HG02610 (cell line): ENCODE data around the gene GIMAP1.

Source experiments
- ATAC-seq: cut with Tn5 transposase; IDR thresholded peaks from one replicate; pipeline ENCODE4 v1.9.1; 2021; ENCODE audit warnings: mild to moderate bottlenecking, moderate library complexity; ENCODE audit not compliant: unreplicated experiment

Gene GIMAP1

DNA sequence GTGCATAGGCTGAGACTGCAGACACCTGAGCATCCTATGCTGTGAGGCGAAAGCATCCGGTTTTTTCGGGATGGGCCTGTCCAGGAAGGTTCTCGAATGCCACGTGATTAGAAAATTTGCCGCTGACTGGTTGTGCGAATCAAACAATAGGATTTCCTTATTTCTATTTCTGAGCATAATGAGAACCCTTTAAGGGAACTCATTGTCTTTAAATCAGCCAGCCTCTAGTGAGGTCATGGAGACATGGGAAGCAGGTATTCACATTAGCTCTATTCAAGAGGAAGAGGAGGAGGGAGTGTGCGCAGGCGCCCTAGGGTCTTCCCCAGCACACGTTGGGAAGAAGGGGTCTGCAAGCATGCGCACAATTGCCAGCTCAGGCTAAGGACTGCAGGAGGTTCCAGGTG lies 5.6 kb downstream of the GIMAP1 start:
- ATAC-seq = no peak

DNA sequence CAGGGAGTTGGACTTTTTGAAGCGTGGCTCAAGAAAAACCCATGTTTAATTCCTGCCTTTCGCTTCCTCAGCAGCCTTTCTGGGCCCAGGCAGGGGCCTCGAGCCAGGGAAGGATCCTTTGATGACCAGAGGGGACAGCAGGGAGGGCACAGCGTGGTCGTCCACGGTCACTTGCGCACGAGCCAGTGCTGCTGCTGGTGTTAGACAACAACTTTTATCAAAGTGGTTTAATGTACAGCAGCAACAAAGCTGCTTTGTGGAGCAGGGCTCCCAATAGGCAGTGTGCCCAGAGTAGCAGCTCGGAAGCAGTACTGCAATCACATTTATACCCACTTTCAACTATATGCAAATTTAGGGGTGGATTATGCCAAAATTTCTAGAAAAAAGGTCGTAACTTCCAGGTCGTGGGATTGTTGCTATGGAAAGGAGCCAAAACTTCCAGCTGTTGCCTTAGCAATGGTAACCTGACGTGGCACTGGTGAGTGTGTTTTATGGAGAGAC lies 6.1 kb downstream of the GIMAP1 start:
- no peak for ATAC-seq

DNA sequence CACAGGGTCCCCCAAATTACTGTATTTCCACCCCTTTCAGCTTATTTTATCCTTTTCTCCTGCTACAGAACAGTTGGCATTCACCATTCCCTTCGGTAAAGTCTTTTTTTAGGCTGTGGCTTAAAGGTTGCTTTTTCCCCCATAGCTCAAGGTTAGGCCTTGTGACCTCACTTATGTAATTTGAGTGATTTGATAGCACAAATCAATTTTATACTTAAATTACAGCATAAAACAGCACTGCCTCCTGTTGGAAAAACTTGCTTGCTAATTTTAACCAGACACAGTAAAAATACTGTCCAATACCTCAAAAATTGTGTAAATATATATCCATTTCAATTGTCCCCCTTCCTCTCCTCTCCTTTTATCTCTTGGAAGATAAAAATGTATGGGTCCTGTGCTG lies 7.1 kb downstream of the GIMAP1 start:
- no peak for ATAC-seq

- no peak for ATAC-seq
Measured at GRCh38 chr7:150727381-150727780, 11.0 kb downstream of the GIMAP1 start.

- no peak for ATAC-seq
Measured at GRCh38 chr7:150728011-150728410, 11.6 kb downstream of the GIMAP1 start.

DNA sequence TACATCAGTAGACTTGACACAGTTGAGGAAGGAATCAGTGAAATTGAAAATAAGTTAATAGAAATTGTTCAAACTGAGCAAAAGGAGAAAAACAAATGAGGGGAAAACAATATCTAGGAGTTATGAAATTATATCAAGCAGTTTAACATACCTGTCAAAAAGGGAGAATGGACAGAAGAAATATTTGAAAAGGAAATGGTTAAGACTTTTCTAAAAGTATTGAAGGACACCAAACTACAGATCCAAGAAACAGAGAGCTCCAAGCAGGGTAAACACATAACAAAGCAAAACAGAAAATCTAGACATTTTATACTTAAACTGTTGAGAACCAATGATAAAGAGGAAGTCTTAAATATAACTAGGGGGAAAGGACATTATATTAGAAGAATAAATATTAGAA lies 12.2 kb downstream of the GIMAP1 start:
- ATAC-seq = no peak

- no peak for ATAC-seq
Measured at GRCh38 chr7:150731916-150732315, 15.5 kb downstream of the GIMAP1 start.

DNA sequence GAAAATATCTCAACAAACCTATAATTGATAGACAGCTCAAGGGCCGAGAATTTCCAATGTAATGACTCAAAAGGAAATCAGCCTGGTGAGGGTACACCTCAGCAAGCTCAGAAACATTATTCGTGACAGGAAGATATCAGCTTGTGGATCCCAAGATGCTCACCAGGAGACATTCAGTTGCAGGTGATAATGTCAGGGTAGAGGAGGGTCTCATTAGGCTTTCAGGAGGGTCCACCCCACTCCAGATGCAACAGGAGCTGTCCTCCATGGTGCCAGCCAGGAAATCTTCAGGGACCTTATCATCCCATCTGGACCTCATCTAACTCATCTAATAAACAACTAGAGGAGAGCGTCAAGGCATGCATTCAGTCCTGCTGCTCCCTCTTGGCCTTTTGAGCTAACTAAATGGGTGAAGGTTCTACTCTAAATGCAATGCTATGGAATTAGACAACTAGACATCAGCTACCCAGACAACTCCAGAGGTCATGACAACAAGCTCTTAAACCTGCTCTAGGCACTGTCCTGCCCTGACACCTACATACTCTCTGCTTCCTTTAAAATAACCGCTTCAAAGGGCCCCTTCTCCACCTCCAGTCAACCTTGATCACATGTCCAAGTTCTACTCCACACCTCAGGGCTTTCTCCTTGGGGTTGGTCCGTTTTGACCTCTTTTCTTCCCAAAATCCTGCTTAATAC lies 16.5 kb downstream of the GIMAP1 start:
- ATAC-seq = peak; percentile 16

- ATAC-seq = peak; percentile 49
Measured at GRCh38 chr7:150733482-150734095, 17.2 kb downstream of the GIMAP1 start.

GRCh38 chr7:150734254-150734653 lies 17.8 kb downstream of the GIMAP1 start:
- peak; percentile 64 for ATAC-seq

GRCh38 chr7:150735596-150736358 lies 19.4 kb downstream of the GIMAP1 start:
- ATAC-seq = no peak

GRCh38 chr7:150736864-150737263 lies 20.5 kb downstream of the GIMAP1 start:
- no peak for ATAC-seq

- ATAC-seq = peak; percentile 34
Measured at GRCh38 chr7:150737265-150738055, 21.0 kb downstream of the GIMAP1 start, which contains the start of gene GIMAP5. Gene GIMAP5, plus strand, starts transcription at chr7:150737418. Its CDS starts 3,467 bp downstream, at chr7:150740885.

DNA sequence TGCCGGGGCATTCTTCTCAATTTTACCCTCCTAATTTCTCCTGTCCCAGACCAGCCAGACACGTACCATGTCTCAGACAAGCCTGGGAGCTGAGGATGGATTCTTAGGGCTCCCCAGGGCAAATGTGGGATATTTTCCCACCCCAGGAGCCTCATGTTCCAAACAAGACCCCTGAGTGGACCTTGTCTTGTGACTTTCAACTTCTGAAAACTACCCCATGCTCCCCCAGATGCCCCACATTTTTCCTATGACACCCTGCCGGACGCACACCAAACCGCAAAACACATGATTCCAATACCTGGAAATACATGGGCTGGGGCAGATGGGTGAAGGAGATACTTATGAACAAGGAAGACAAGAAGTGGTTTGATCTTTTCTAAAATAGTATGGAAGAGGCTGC lies 21.7 kb downstream of the GIMAP1 start:
- no peak for ATAC-seq

GRCh38 chr7:150738591-150739001 lies 22.2 kb downstream of the GIMAP1 start:
- no peak for ATAC-seq

GRCh38 chr7:150739033-150739432 lies 22.6 kb downstream of the GIMAP1 start:
- no peak for ATAC-seq

GRCh38 chr7:150740053-150740452 lies 23.6 kb downstream of the GIMAP1 start:
- no peak for ATAC-seq

- no peak for ATAC-seq
Measured at GRCh38 chr7:150742286-150742968, 26.0 kb downstream of the GIMAP1 start.

- no peak for ATAC-seq
Measured at GRCh38 chr7:150744041-150744656, 27.7 kb downstream of the GIMAP1 start.

- no peak for ATAC-seq
Measured at GRCh38 chr7:150745086-150745485, 28.7 kb downstream of the GIMAP1 start.
